GM18951 (cell line): ENCODE measurements around the gene LEF1.

Source experiments
- POLR2A ChIP-seq: IDR thresholded peaks from 4 replicates; pipeline ENCODE4 v1.6.1; 2011; ENCODE audit warnings: mild to moderate bottlenecking; ENCODE audit not compliant: insufficient read length, insufficient read depth; ENCODE audit errors: extremely low read depth
- in situ Hi-C: fragments of 300-500 bp; cut with MboI; formaldehyde crosslinking; loops from one replicate; pipeline ENCODE4 v1.12.0; 2022; ENCODE audit warnings: low sequenced_read_pairs, mixed read lengths, inconsistent platforms; ENCODE audit not compliant: unreplicated experiment

Gene LEF1

GRCh38 chr4:108107101-108107500 lies 61.6 kb downstream of the LEF1 start:
- in situ Hi-C loops: no loop called here
- TF ChIP-seq POLR2A: no peak

- TF ChIP-seq POLR2A: no peak
- in situ Hi-C loops: no loop called here
Measured at GRCh38 chr4:108106186-108106585, 62.5 kb downstream of the LEF1 start.

- TF ChIP-seq POLR2A: no peak
- in situ Hi-C loops: no loop called here
Measured at GRCh38 chr4:108103099-108103862, 65.5 kb downstream of the LEF1 start.

- in situ Hi-C loops: no loop called here
- no peak for TF ChIP-seq POLR2A
Measured at GRCh38 chr4:108100827-108101226, 67.9 kb downstream of the LEF1 start.

- TF ChIP-seq POLR2A: no peak
- in situ Hi-C loops: no loop called here
Measured at GRCh38 chr4:108099838-108100237, 68.9 kb downstream of the LEF1 start.

GRCh38 chr4:108097990-108098553 lies 70.7 kb downstream of the LEF1 start:
- no peak for TF ChIP-seq POLR2A
- in situ Hi-C loops: no loop called here

- in situ Hi-C loops: no loop called here
- no peak for TF ChIP-seq POLR2A
Measured at GRCh38 chr4:108094923-108095482, 73.7 kb downstream of the LEF1 start.

- in situ Hi-C loops: no loop called here
- no peak for TF ChIP-seq POLR2A
Measured at GRCh38 chr4:108094131-108094530, 74.6 kb downstream of the LEF1 start.

GRCh38 chr4:108092288-108092687 lies 76.4 kb downstream of the LEF1 start:
- no peak for TF ChIP-seq POLR2A
- in situ Hi-C loops: no loop called here

- in situ Hi-C loops: no loop called here
- TF ChIP-seq POLR2A: no peak
Measured at GRCh38 chr4:108087293-108087967, 81.3 kb downstream of the LEF1 start.

GRCh38 chr4:108081256-108081655 lies 87.5 kb downstream of the LEF1 start:
- no peak for TF ChIP-seq POLR2A
- in situ Hi-C loops: no loop called here

- TF ChIP-seq POLR2A: no peak
- in situ Hi-C loops: no loop called here
Measured at GRCh38 chr4:108080747-108081146, 88.0 kb downstream of the LEF1 start.

- no peak for TF ChIP-seq POLR2A
- in situ Hi-C loops: no loop called here
Measured at GRCh38 chr4:108078024-108078733, 90.6 kb downstream of the LEF1 start.
